Measurements from ENCODE around the gene ALX4.

DNA sequence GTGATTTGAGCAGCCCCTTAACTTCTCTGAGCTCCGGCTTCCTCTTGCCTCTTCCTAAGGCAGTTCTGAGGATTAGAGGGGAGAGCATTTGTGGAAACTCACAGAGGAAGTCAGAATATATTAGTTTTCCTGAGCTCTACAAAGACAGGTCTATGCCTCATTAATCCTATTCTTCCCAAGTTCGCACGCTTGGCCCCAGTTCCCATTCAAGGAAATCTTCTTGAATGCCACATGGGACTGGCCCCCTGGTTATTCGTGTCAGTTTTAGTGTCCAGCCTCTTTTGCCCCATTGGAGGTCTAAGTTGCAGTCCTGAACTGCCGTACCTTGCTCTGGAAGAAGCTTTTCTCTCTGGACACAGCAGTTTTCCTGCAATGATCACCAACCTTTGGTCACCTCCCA lies 37.6 kb upstream of the ALX4 start:
- TF ChIP-seq, protein P1, sequence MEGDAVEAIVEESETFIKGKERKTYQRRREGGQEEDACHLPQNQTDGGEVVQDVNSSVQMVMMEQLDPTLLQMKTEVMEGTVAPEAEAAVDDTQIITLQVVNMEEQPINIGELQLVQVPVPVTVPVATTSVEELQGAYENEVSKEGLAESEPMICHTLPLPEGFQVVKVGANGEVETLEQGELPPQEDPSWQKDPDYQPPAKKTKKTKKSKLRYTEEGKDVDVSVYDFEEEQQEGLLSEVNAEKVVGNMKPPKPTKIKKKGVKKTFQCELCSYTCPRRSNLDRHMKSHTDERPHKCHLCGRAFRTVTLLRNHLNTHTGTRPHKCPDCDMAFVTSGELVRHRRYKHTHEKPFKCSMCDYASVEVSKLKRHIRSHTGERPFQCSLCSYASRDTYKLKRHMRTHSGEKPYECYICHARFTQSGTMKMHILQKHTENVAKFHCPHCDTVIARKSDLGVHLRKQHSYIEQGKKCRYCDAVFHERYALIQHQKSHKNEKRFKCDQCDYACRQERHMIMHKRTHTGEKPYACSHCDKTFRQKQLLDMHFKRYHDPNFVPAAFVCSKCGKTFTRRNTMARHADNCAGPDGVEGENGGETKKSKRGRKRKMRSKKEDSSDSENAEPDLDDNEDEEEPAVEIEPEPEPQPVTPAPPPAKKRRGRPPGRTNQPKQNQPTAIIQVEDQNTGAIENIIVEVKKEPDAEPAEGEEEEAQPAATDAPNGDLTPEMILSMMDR (IDR thresholded peaks at IDR 0.05) = no peak
- TF ChIP-seq POLR2A (IDR thresholded peaks at IDR 0.05) (no peak), POLR2AphosphoS5 (IDR thresholded peaks at IDR 0.05) (no peak)
